GM12878 (cell line): ENCODE data around the gene DENND1B. TPM values are rescaled to one million over a fixed set of nuclear protein-coding genes. Genes with fewer than 3 reads are reported as not detected.

ENCODE experiments used
- ATAC-seq: fragments of 200-7000 bp; cut with Tn5 transposase; 3 replicates; pipeline ENCODE4 v1.9.1; 2020; ENCODE audit warnings: mild to moderate bottlenecking, moderate library complexity
- BruUV-seq: library from RNA; stranded (reverse); fragments of 400-500 nt; replicated peaks from 2 replicates; lab custom pipeline; 2021; lab: Mats Ljungman, UMichigan
- CTCF ChIA-PET: fragments of 300-600 bp; sonication (Branson Sonifier 250); formaldehyde crosslinking; extraction: SDS; loops from one replicate; lab custom pipeline; 2021; ENCODE audit warnings: inconsistent platforms; lab: Yijun Ruan, JAX
- POLR2A ChIA-PET: fragments of 350-600 bp; formaldehyde crosslinking; extraction: SDS; loops from one replicate; lab custom pipeline; 2021; ENCODE audit warnings: inconsistent platforms; lab: Charles Lee
- RAD21 ChIA-PET: fragments of 300-600 bp; sonication (Branson Sonifier 250); formaldehyde crosslinking; loops from one replicate; lab custom pipeline; 2023; ENCODE audit warnings: antibody characterized with exemption; ENCODE audit not compliant: unreplicated experiment; lab: Charles Lee
- SMC1A ChIA-PET: fragments of 300-600 bp; sonication (Branson Sonifier 250); formaldehyde crosslinking; loops from one replicate; lab custom pipeline; 2023; ENCODE audit not compliant: unreplicated experiment, uncharacterized antibody; lab: Charles Lee
- DNase-seq: peaks from one replicate; pipeline ENCODE4 v3.0.0-alpha.2; 2011; ENCODE audit warnings: low read depth, low spot score
- FAIRE-seq: peaks from 3 replicates; lab custom pipeline; 2011; peaks lifted over from hg19 to GRCh38; lab: Jason Lieb, UNC
- H2AFZ ChIP-seq: 2 replicates; pipeline ENCODE4 v1.6.0; 2011; ENCODE audit warnings: low read depth, low read length, control low read depth; ENCODE audit not compliant: control insufficient read depth
- H3K27ac ChIP-seq: 2 replicates; pipeline ENCODE4 v1.5.1; 2011; ENCODE audit warnings: control low read depth; ENCODE audit not compliant: control insufficient read depth, insufficient read depth
- H3K27me3 ChIP-seq, 2 experiments: replicated peaks in 1 of 2; 2 replicates each; pipeline versions ENCODE4 v1.6.0 to v1.6.1; 2011; ENCODE audit warnings: low read length in 1 of 2; ENCODE audit not compliant: control insufficient read depth in 2 of 2, insufficient read depth in 2 of 2
- H3K36me3 ChIP-seq, 2 experiments: 2 replicates each; pipeline ENCODE4 v1.5.1; 2011; ENCODE audit warnings: low read length in 1 of 2; ENCODE audit not compliant: control insufficient read depth in 2 of 2, insufficient read depth in 2 of 2
- H3K4me1 ChIP-seq: 2 replicates; pipeline ENCODE4 v1.6.1; 2011; ENCODE audit warnings: mild to moderate bottlenecking, low read length, moderate library complexity, mixed read lengths; ENCODE audit not compliant: control insufficient read depth, insufficient read depth
- H3K4me2 ChIP-seq: 2 replicates; pipeline ENCODE4 v1.6.0; 2011; ENCODE audit warnings: control low read depth; ENCODE audit not compliant: control insufficient read depth, insufficient read depth
- H3K4me3 ChIP-seq: fragments of 200-600 bp; sonication (generic); 2 replicates; pipeline ENCODE4 v1.5.1; 2016
- H3K79me2 ChIP-seq: 2 replicates; pipeline ENCODE4 v1.6.0; 2011; ENCODE audit warnings: low read length; ENCODE audit not compliant: control insufficient read depth, insufficient read depth
- H3K9ac ChIP-seq: 2 replicates; pipeline ENCODE4 v1.8.0; 2011; ENCODE audit warnings: low read length, control low read depth, mixed read lengths; ENCODE audit not compliant: control insufficient read depth, insufficient read depth
- H3K9me3 ChIP-seq: replicated peaks from 3 replicates; pipeline ENCODE4 v1.5.1; 2011; ENCODE audit warnings: mild to moderate bottlenecking, low read length; ENCODE audit not compliant: control insufficient read depth, insufficient read depth
- H4K20me1 ChIP-seq: 2 replicates; pipeline ENCODE4 v1.6.0; 2011; ENCODE audit not compliant: control insufficient read depth, insufficient read depth
- CTCF ChIP-seq, 3 experiments: IDR thresholded peaks in 2 of 3; conservative IDR thresholded peaks in 1 of 3; 2 replicates each; pipeline ENCODE4 v1.5.1; 2011; ENCODE audit warnings: low read depth in 3 of 3, low read length in 3 of 3, mild to moderate bottlenecking in 3 of 3, control low read depth in 2 of 3, moderate library complexity in 2 of 3, inconsistent platforms in 1 of 3, mixed read lengths in 1 of 3; ENCODE audit not compliant: control insufficient read depth in 2 of 3, insufficient read depth in 1 of 3; ENCODE audit errors: extremely low read depth in 1 of 3
- EED ChIP-seq: sonication (generic); IDR thresholded peaks from 2 replicates; pipeline ENCODE4 v1.6.1; 2016; ENCODE audit warnings: antibody characterized with exemption, low read depth
- GATAD2B ChIP-seq: fragments of 450-650 bp; conservative IDR thresholded peaks from 2 replicates; pipeline ENCODE4 v1.6.1; 2017; ENCODE audit warnings: low read depth, mild to moderate bottlenecking, moderate library complexity
- JUND ChIP-seq: IDR thresholded peaks from 2 replicates; pipeline ENCODE4 v1.6.1; 2012; ENCODE audit warnings: low read depth, mild to moderate bottlenecking, low read length, improper control_type of control experiment, moderate library complexity
- KAT2A ChIP-seq: conservative IDR thresholded peaks from 2 replicates; pipeline ENCODE4 v1.6.1; 2011; ENCODE audit warnings: low read depth, low read length; ENCODE audit not compliant: control insufficient read depth
- MEF2A ChIP-seq: IDR thresholded peaks from 2 replicates; pipeline ENCODE4 v1.6.1; 2011; ENCODE audit warnings: low read depth, mild to moderate bottlenecking, low read length, moderate library complexity; ENCODE audit not compliant: insufficient read depth
- RUNX3 ChIP-seq: IDR thresholded peaks from 2 replicates; pipeline ENCODE4 v1.6.1; 2012; ENCODE audit warnings: low read length, inconsistent platforms
- SMAD5 ChIP-seq: IDR thresholded peaks from 2 replicates; pipeline ENCODE4 v1.6.1; 2016; ENCODE audit warnings: antibody characterized with exemption, low read depth
- SMC3 ChIP-seq: IDR thresholded peaks from 2 replicates; pipeline ENCODE4 v1.6.1; 2011; ENCODE audit warnings: low read length, improper control_type of control experiment, borderline replicate concordance
- STAT1 ChIP-seq: fragments of 450-650 bp; conservative IDR thresholded peaks from 2 replicates; pipeline ENCODE4 v1.6.1; 2014; ENCODE audit warnings: antibody characterized with exemption, mild to moderate bottlenecking
- TBL1XR1 ChIP-seq: IDR thresholded peaks from 2 replicates; pipeline ENCODE4 v1.6.1; 2012; ENCODE audit warnings: low read depth, low read length, improper control_type of control experiment
- WGBS: methylation state at CpG from one replicate; pipeline ENCODE4 v1.1.6; 2016; ENCODE audit warnings: low lambda C conversion rate; ENCODE audit not compliant: insufficient replicate concordance, insufficient coverage; ENCODE audit errors: missing lambda C conversion rate; 5-methylcytosine and 5-hydroxymethylcytosine counted together
- in situ Hi-C: fragments of 300-500 bp; cut with MboI; formaldehyde crosslinking; loops from 9 replicates; pipeline ENCODE4 v1.14.3; 2018; ENCODE audit warnings: mixed read lengths
- intact Hi-C: fragments of 100-400 bp; cut with micrococcal nuclease; formaldehyde crosslinking; loops from one replicate; pipeline ENCODE4 v1.14.2; 2022; ENCODE audit not compliant: unreplicated experiment
- polyA plus RNA-seq, 11 experiments: library from polyadenylated mRNA; depleted of rRNA in 4 of 11; unstranded in 6 of 11; stranded (reverse) in 5 of 11; fragments of >200 nt; fragmentation: Nextera tagmentation in 4 of 11; fragmentation: Illumina TruSeq in 1 of 11; extraction: Ambion mirVana in 4 of 11; extraction: Trizol in 1 of 11; gene quantifications; 1 replicate in 1 of 11; 2 replicates in 10 of 11; pipeline versions ENCODE4 v1.2.1 to v1.2.3, GENCODE V29; 2011 to 2016; ENCODE audit warnings: inconsistent platforms in 2 of 11, missing spikeins in 2 of 11, low read depth in 1 of 11
- total RNA-seq, 4 experiments: library from RNA; depleted of rRNA in 3 of 4; stranded (reverse); fragments of >200 nt in 3 of 4; fragmentation: Illumina TruSeq in 1 of 4; extraction: Trizol in 1 of 4; gene quantifications; 2 replicates each; pipeline versions ENCODE4 v1.2.1 to v1.2.3, GENCODE V29; 2013 to 2021
- TF ChIP-seq, protein P1 (sequence below): fragments of 450-650 bp; IDR thresholded peaks from 2 replicates; pipeline ENCODE4 v1.6.1; 2018; ENCODE audit warnings: mild to moderate bottlenecking, low read depth, moderate library complexity; ENCODE audit not compliant: partially characterized antibody

The DENND1B gene
- total and polyA plus RNA-seq, 10 of the 15 experiments (the other 5 are each of a cell fraction or from before 2014, with no cell fraction given) = 1.7 to 10.7 (median 8.0) TPM

- Histone ChIP-seq H3K9me3 (no peaks in the 10 kb centered on the region), H3K4me1 (no peaks in the 10 kb centered on the region), H3K79me2 (no peaks in the 10 kb centered on the region), H3K4me2 (no peak overlapping the region), H3K4me3 (no peak overlapping the region), H4K20me1 (no peaks in the 10 kb centered on the region), H2AFZ (no peak overlapping the region), H3K27me3 (no peaks in the 10 kb centered on the region), H3K27ac (no peak overlapping the region), H3K36me3 (no peaks in the 10 kb centered on the region), H3K9ac (no peak overlapping the region)
- DNase-seq = no peak
- no peak for FAIRE-seq
- CTCF ChIA-PET = no interaction called here
- RAD21 ChIA-PET = no interaction called here
- ATAC-seq = no peak
- BruUV-seq = no TSS peak
- intact Hi-C loops (no loop called here), in situ Hi-C loops (no loop called here)
- POLR2A ChIA-PET = no interaction called here
- SMC1A ChIA-PET = no interaction called here
- WGBS = 70% methylated on average over 2 of the region's 2 CpGs
- TF ChIP-seq MEF2A = no peak
- TF ChIP-seq RUNX3 = no peak
- no peak for TF ChIP-seq STAT1
Measured at GRCh38 chr1:197743578-197743977, 31.7 kb downstream of the DENND1B start.

- Histone ChIP-seq H3K27me3 (no peaks in the 10 kb centered on the region), H3K36me3 (no peaks in the 10 kb centered on the region), H2AFZ (no peak overlapping the region), H3K79me2 (no peaks in the 10 kb centered on the region), H3K4me1 (no peaks in the 10 kb centered on the region), H3K4me2 (no peak overlapping the region), H3K9ac (no peak overlapping the region), H3K27ac (no peak overlapping the region), H4K20me1 (no peaks in the 10 kb centered on the region), H3K4me3 (no peak overlapping the region), H3K9me3 (no peaks in the 10 kb centered on the region)
- POLR2A ChIA-PET = no interaction called here
- RAD21 ChIA-PET = no interaction called here
- DNase-seq (no peak), FAIRE-seq (no peak), ATAC-seq (no peak)
- intact Hi-C loops (no loop called here), in situ Hi-C loops (no loop called here)
- TF ChIP-seq KAT2A = no peak
- no peak for TF ChIP-seq EED
- TF ChIP-seq SMAD5 = no peak
- no peak for TF ChIP-seq JUND
- no peak for TF ChIP-seq TBL1XR1
- TF ChIP-seq SMC3 = no peak
- no peak for TF ChIP-seq GATAD2B
- no peak for TF ChIP-seq CTCF (IDR thresholded peaks at IDR 0.05 in 2 of 3, conservative IDR thresholded peaks at IDR 0.05 in 1 of 3; ENCODE audit: control insufficient read depth in 2 of 3, extremely low read depth in 1 of 3, insufficient read depth in 1 of 3, low read depth in 3 of 3, low read length in 3 of 3)
- TF ChIP-seq MEF2A = no peak
- TF ChIP-seq, protein P1, sequence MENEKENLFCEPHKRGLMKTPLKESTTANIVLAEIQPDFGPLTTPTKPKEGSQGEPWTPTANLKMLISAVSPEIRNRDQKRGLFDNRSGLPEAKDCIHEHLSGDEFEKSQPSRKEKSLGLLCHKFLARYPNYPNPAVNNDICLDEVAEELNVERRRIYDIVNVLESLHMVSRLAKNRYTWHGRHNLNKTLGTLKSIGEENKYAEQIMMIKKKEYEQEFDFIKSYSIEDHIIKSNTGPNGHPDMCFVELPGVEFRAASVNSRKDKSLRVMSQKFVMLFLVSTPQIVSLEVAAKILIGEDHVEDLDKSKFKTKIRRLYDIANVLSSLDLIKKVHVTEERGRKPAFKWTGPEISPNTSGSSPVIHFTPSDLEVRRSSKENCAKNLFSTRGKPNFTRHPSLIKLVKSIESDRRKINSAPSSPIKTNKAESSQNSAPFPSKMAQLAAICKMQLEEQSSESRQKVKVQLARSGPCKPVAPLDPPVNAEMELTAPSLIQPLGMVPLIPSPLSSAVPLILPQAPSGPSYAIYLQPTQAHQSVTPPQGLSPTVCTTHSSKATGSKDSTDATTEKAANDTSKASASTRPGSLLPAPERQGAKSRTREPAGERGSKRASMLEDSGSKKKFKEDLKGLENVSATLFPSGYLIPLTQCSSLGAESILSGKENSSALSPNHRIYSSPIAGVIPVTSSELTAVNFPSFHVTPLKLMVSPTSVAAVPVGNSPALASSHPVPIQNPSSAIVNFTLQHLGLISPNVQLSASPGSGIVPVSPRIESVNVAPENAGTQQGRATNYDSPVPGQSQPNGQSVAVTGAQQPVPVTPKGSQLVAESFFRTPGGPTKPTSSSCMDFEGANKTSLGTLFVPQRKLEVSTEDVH = no peak
- 55% methylated on average over 2 of the region's 2 CpGs for WGBS
- no TSS peak for BruUV-seq
- CTCF ChIA-PET = interaction anchor here (1.0 kb wide), 1 partner anchor 128 kb away, joined by 3 read pairs; no protein-coding TSS in a partner anchor
- SMC1A ChIA-PET = no interaction called here
Measured at GRCh38 chr1:197740992-197741391, 34.3 kb downstream of the DENND1B start.
